HepG2 (cell line): Measurements from ENCODE around the gene IRS1. TPM values are rescaled to one million over a fixed set of nuclear protein-coding genes. Genes with fewer than 3 reads are reported as not detected.

Experiments
- ATAC-seq: fragments of 200-7000 bp; cut with Tn5 transposase; 3 replicates; pipeline ENCODE4 v1.9.1; 2020; ENCODE audit warnings: mild to moderate bottlenecking, moderate library complexity
- BruUV-seq: library from RNA; stranded (reverse); fragments of 400-500 nt; replicated peaks from 2 replicates; lab custom pipeline; 2021; lab: Mats Ljungman, UMichigan
- CTCF ChIA-PET: fragments of 300-600 bp; formaldehyde crosslinking; extraction: SDS; loops from one replicate; lab custom pipeline; 2021; ENCODE audit warnings: low total read pairs, inconsistent platforms, low intra/inter-chr PET ratio; lab: Yijun Ruan, JAX
- POLR2A ChIA-PET: fragments of 350-600 bp; sonication (Branson Sonifier 250); formaldehyde crosslinking; loops from one replicate; lab custom pipeline; 2020; ENCODE audit warnings: antibody characterized with exemption, inconsistent platforms; lab: Yijun Ruan, JAX
- DNase-seq: peaks from one replicate; pipeline ENCODE4 v3.0.0-alpha.2; 2015; ENCODE audit warnings: low spot score
- FAIRE-seq: peaks from 3 replicates; lab custom pipeline; 2011; peaks lifted over from hg19 to GRCh38; lab: Jason Lieb, UNC
- H2AFZ ChIP-seq: one replicate; pipeline ENCODE4 v1.6.1; 2011; ENCODE audit warnings: low read length, inconsistent platforms
- H3K27ac ChIP-seq: fragments of 300-600 bp; 3 replicates; pipeline ENCODE4 v1.8.0; 2011; ENCODE audit warnings: mixed run types, mild to moderate bottlenecking, mixed read lengths, low read length, inconsistent platforms; ENCODE audit not compliant: insufficient read depth; ENCODE audit errors: extremely low read length
- H3K27me3 ChIP-seq, 2 experiments: fragments of 200-600 bp in 1 of 2; 2 replicates in 1 of 2; 3 replicates in 1 of 2; pipeline versions ENCODE4 v1.6.0 to v1.8.0; 2011; ENCODE audit warnings: low read length in 2 of 2, mild to moderate bottlenecking in 2 of 2, moderate library complexity in 2 of 2, inconsistent platforms in 1 of 2; ENCODE audit not compliant: insufficient read depth in 2 of 2, control insufficient read depth in 1 of 2
- H3K36me3 ChIP-seq, 2 experiments: fragments of 200-600 bp in 1 of 2; replicated peaks in 1 of 2; 2 replicates in 1 of 2; 3 replicates in 1 of 2; pipeline versions ENCODE4 v1.5.1 to v1.8.0; 2011; ENCODE audit warnings: low read length in 2 of 2, inconsistent platforms in 1 of 2; ENCODE audit not compliant: insufficient read depth in 2 of 2, control insufficient read depth in 1 of 2
- H3K4me1 ChIP-seq: 2 replicates; pipeline ENCODE4 v1.5.1; 2012; ENCODE audit warnings: low read length, inconsistent platforms; ENCODE audit not compliant: insufficient read depth
- H3K4me2 ChIP-seq: 2 replicates; pipeline ENCODE4 v1.6.0; 2011; ENCODE audit warnings: low read depth, low read length, inconsistent platforms
- H3K4me3 ChIP-seq, 3 experiments: fragments of 200-600 bp in 1 of 3; sonication (generic), shearing (Covaris generic) in 1 of 3; replicated peaks in 1 of 3; 2 replicates each; pipeline ENCODE4 v1.5.1; 2011 to 2016; ENCODE audit warnings: low read length in 3 of 3, inconsistent platforms in 2 of 3, low read depth in 2 of 3, mild to moderate bottlenecking in 2 of 3, control low read depth in 1 of 3, mixed read lengths in 1 of 3; ENCODE audit not compliant: insufficient read depth in 1 of 3
- H3K79me2 ChIP-seq: one replicate; pipeline ENCODE4 v1.6.1; 2011; ENCODE audit warnings: low read length, inconsistent platforms; ENCODE audit not compliant: insufficient read depth
- H3K9ac ChIP-seq: 2 replicates; pipeline ENCODE4 v1.6.0; 2011; ENCODE audit warnings: mild to moderate bottlenecking, low read depth, low read length, inconsistent platforms; ENCODE audit not compliant: insufficient read depth
- H3K9me3 ChIP-seq: 2 replicates; pipeline ENCODE4 v1.5.1; 2012; ENCODE audit warnings: mild to moderate bottlenecking, low read length
- H4K20me1 ChIP-seq: 2 replicates; pipeline ENCODE4 v1.6.0; 2011; ENCODE audit warnings: inconsistent platforms, mild to moderate bottlenecking, low read length, moderate library complexity; ENCODE audit not compliant: insufficient read depth
- NCOR1 ChIP-seq: fragments of 200-600 bp; sonication (generic); IDR thresholded peaks from 2 replicates; pipeline ENCODE4 v1.7.0; 2017; ENCODE audit warnings: antibody characterized with exemption, low read length, borderline replicate concordance
- STAT6 ChIP-seq: sonication (generic); formaldehyde crosslinking; IDR thresholded peaks from 2 replicates; pipeline ENCODE4 v1.4.0; 2020; ENCODE audit warnings: missing genetic modification reagents, mild to moderate bottlenecking, borderline replicate concordance
- ZNF674 ChIP-seq: sonication (generic); formaldehyde crosslinking; IDR thresholded peaks from 2 replicates; pipeline ENCODE4 v1.5.0; 2020; ENCODE audit warnings: low read depth, mild to moderate bottlenecking, missing genetic modification reagents
- WGBS: methylation state at CpG from one replicate; pipeline ENCODE4 v1.1.6; 2017; ENCODE audit warnings: low lambda C conversion rate; 5-methylcytosine and 5-hydroxymethylcytosine counted together
- in situ Hi-C: cut with HindIII; loops from 2 replicates; pipeline ENCODE4 v1.10.0; 2017; ENCODE audit warnings: low pct_unique_long_range_greater_than_20kb; ENCODE audit not compliant: extremely low pct_ligation_motif_present
- intact Hi-C: fragments of 100-400 bp; cut with micrococcal nuclease; formaldehyde crosslinking; loops from one replicate; pipeline ENCODE4 v1.10.0; 2022; ENCODE audit not compliant: unreplicated experiment
- polyA plus RNA-seq, 8 experiments: library from polyadenylated mRNA; depleted of rRNA in 3 of 8; stranded (reverse) in 7 of 8; unstranded in 1 of 8; fragments of >200 nt; fragmentation: Illumina TruSeq in 4 of 8; extraction: Trizol in 4 of 8; gene quantifications; 2 replicates each; pipeline versions ENCODE4 v1.2.1 to v1.2.3, GENCODE V29; 2011 to 2016; ENCODE audit warnings: low read depth in 4 of 8, missing spikeins in 1 of 8, mixed read lengths in 1 of 8; ENCODE audit not compliant: insufficient read depth in 1 of 8
- total RNA-seq, 5 experiments: library from RNA; depleted of rRNA; stranded (reverse); fragments of >200 nt; fragmentation: Illumina TruSeq; extraction: Trizol; gene quantifications; 2 replicates each; pipeline ENCODE4 v1.2.3, GENCODE V29; 2016; ENCODE audit warnings: low read depth in 1 of 5
- TF ChIP-seq, protein P1 (sequence below): sonication (generic); formaldehyde crosslinking; IDR thresholded peaks from 2 replicates; pipeline ENCODE4 v1.5.0; 2020; ENCODE audit warnings: missing genetic modification reagents

Gene IRS1
- total and polyA plus RNA-seq, 2 of the 13 experiments (the other 11 are each of a cell fraction or from before 2014, with no cell fraction given): 8.7 to 9.0 TPM

- ChIA-PET CTCF (no interaction called here), POLR2A (interaction anchor here (1.0 kb wide), 1 partner anchor 40 kb away, joined by 3 read pairs; no protein-coding TSS in a partner anchor)
- TF ChIP-seq STAT6 (CRISPR knock-in tag) (no peak), NCOR1 (0 out of 2 replicates have a peak, but pooled peaks have one; percentile 19), ZNF674 (CRISPR knock-in tag) (no peak)
- TF ChIP-seq, protein P1, sequence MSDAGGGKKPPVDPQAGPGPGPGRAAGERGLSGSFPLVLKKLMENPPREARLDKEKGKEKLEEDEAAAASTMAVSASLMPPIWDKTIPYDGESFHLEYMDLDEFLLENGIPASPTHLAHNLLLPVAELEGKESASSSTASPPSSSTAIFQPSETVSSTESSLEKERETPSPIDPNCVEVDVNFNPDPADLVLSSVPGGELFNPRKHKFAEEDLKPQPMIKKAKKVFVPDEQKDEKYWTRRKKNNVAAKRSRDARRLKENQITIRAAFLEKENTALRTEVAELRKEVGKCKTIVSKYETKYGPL (CRISPR knock-in tag): no peak
- in situ Hi-C loops (no loop called here), intact Hi-C loops (no loop called here)
- peak; percentile 35; the same call in 2 of the 3 replicates for ATAC-seq
- H4K20me1 ChIP-seq: no peaks in the 10 kb centered on the region
- peaks cover 1 to 12% of the 10 kb centered on the region in 2 experiments; a peak in 3 of 5 replicates for H3K36me3 ChIP-seq
- H3K4me2 ChIP-seq: 0 out of 2 replicates have a peak overlapping the region, but pooled peaks have one; percentile 4
- peaks cover 26% of the 10 kb centered on the region for H3K4me1 ChIP-seq
- no peak for FAIRE-seq
- no TSS peak for BruUV-seq
- no peak for DNase-seq
- no peak overlapping the region for H2AFZ ChIP-seq
- peaks cover 9% of the 10 kb centered on the region for H3K79me2 ChIP-seq
- H3K9me3 ChIP-seq: peaks cover 11% of the 10 kb centered on the region
- H3K27ac ChIP-seq: peak overlapping the region; percentile 25
- H3K27me3 ChIP-seq: no peaks in the 10 kb centered on the region
- H3K9ac ChIP-seq: no peak overlapping the region
- H3K4me3 ChIP-seq: no peak overlapping the region
- 77% methylated on average over 2 of the region's 2 CpGs for WGBS
Observed at GRCh38 chr2:226773291-226773690, 26.3 kb downstream of the IRS1 start.
